Muscle layer of colon (tissue), 2 donors: ENCODE measurements around the gene XPA.
A peak's percentile ranks its signal among the peaks of the same experiment; 100 is the strongest.

ENCODE experiments used
- H3K27ac ChIP-seq: one replicate; pipeline ENCODE4 v1.7.0; 2013; ENCODE audit warnings: low read depth, mild to moderate bottlenecking, low read length, moderate library complexity
- H3K27me3 ChIP-seq, 2 donors: one replicate each; pipeline ENCODE4 v1.7.0; 2013; ENCODE audit warnings: low read length in 2 of 2, mild to moderate bottlenecking in 2 of 2; ENCODE audit not compliant: insufficient read depth in 2 of 2, control insufficient read depth in 1 of 2
- H3K36me3 ChIP-seq: one replicate; pipeline ENCODE4 v1.7.0; 2013; ENCODE audit warnings: mild to moderate bottlenecking, low read length; ENCODE audit not compliant: insufficient read depth
- H3K4me1 ChIP-seq: one replicate; pipeline ENCODE4 v1.7.0; 2013; ENCODE audit warnings: mild to moderate bottlenecking, low read length; ENCODE audit not compliant: insufficient read depth
- H3K4me3 ChIP-seq, 2 donors: one replicate each; pipeline ENCODE4 v1.7.0; 2013; ENCODE audit warnings: low read length in 2 of 2, low read depth in 1 of 2, mild to moderate bottlenecking in 1 of 2, moderate library complexity in 1 of 2
- H3K9ac ChIP-seq: one replicate; pipeline ENCODE4 v1.7.0; 2013; ENCODE audit warnings: low read length
- H3K9me3 ChIP-seq: one replicate; pipeline ENCODE4 v1.7.0; 2013; ENCODE audit warnings: mild to moderate bottlenecking, low read length
- donor health status: abdominal sarcoma.
- donor health status: Adenocarcinoma of cecum.

The XPA gene

GRCh38 chr9:97627624-97628023, 69.5 kb downstream of the XPA start:
- Histone ChIP-seq H3K27me3 (no peaks in the 10 kb centered on the region), H3K27ac (no peak overlapping the region), H3K4me1 (peaks cover 37% of the 10 kb centered on the region), H3K36me3 (peaks cover 21% of the 10 kb centered on the region), H3K4me3 (peak overlapping the region in 1 of 2 donors; percentile 1), H3K9ac (no peak overlapping the region), H3K9me3 (no peaks in the 10 kb centered on the region)

DNA sequence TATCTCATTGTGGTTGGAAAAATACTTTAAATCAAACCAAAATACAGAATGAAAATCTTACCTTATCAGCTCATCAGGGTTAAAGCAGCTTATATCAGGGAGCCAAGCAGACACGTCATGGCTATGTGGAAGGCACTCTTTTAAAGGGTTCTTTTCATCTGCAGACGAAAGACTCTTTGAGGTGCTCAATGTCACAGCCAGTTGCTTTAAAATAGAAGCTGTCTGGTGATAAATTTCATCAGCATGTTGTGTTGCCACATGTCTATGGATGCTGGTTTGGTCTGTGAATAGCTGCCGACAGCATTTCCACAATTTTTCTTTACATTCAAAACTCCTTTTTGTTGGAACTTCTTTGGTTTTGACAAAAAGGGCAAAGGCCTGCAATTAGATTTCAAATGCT, 71.5 kb downstream of the XPA start:
- Histone ChIP-seq H3K27me3 (no peaks in the 10 kb centered on the region), H3K4me1 (peaks cover 25% of the 10 kb centered on the region), H3K27ac (no peak overlapping the region), H3K9me3 (no peaks in the 10 kb centered on the region), H3K4me3 (no peak overlapping the region), H3K36me3 (peaks cover 21% of the 10 kb centered on the region), H3K9ac (no peak overlapping the region)
